SK-N-SH (cell line): ENCODE measurements around the gene FCHSD2. TPM values are rescaled to one million over a fixed set of nuclear protein-coding genes. Genes with fewer than 3 reads are reported as not detected.

Experiments
- CTCF ChIA-PET: fragments of 300-600, 350-600 bp; formaldehyde crosslinking; extraction: SDS; loops from one replicate; lab custom pipeline; 2021; lab: Yijun Ruan, JAX
- POLR2A ChIA-PET: fragments of 350-600 bp; sonication (Branson Sonifier 250); formaldehyde crosslinking; extraction: SDS; loops from one replicate; lab custom pipeline; 2020; ENCODE audit warnings: antibody characterized with exemption, inconsistent platforms; lab: Yijun Ruan, JAX
- DNase-seq: peaks from one replicate; pipeline ENCODE4 v3.0.0; 2012
- H2AFZ ChIP-seq: fragments of 200-600 bp; sonication (generic); 2 replicates; pipeline ENCODE4 v1.8.1; 2016; ENCODE audit warnings: antibody characterized with exemption, mild to moderate bottlenecking, low read depth
- H3F3A ChIP-seq: fragments of 200-600 bp; sonication (generic); replicated peaks from 2 replicates; pipeline ENCODE3; 2016; ENCODE audit warnings: antibody characterized with exemption, mild to moderate bottlenecking; ENCODE audit not compliant: insufficient read depth
- H3K27ac ChIP-seq, 2 experiments: fragments of 200-500 bp in 1 of 2; fragments of 200-600 bp in 1 of 2; sonication (Bioruptor generic) in 1 of 2; sonication (generic), shearing (Covaris generic) in 1 of 2; 2 replicates each; pipeline versions ENCODE4 v1.5.1 to v1.6.1; 2014 to 2016; ENCODE audit warnings: low read depth in 2 of 2, inconsistent platforms in 1 of 2, low read length in 1 of 2, mild to moderate bottlenecking in 1 of 2, mixed read lengths in 1 of 2
- H3K27me3 ChIP-seq: fragments of 200-600 bp; sonication (generic), shearing (Covaris generic); 2 replicates; pipeline ENCODE4 v1.6.1; 2016; ENCODE audit warnings: mixed run types; ENCODE audit not compliant: insufficient read depth
- H3K36me3 ChIP-seq, 2 experiments: fragments of 200-500 bp in 1 of 2; fragments of 200-600 bp in 1 of 2; sonication (Bioruptor generic) in 1 of 2; sonication (generic) in 1 of 2; replicated peaks in 1 of 2; 2 replicates each; pipeline versions ENCODE3 to v1.5.1; 2014 to 2016; ENCODE audit warnings: low read length in 1 of 2, mild to moderate bottlenecking in 1 of 2; ENCODE audit not compliant: insufficient read depth in 2 of 2, control insufficient read depth in 1 of 2
- H3K4me1 ChIP-seq, 2 experiments: fragments of 200-500 bp in 1 of 2; fragments of 200-600 bp in 1 of 2; sonication (Bioruptor generic) in 1 of 2; sonication (generic), shearing (Covaris generic) in 1 of 2; 2 replicates each; pipeline versions ENCODE4 v1.5.1 to v1.6.1; 2014 to 2016; ENCODE audit warnings: low read depth in 1 of 2, low read length in 1 of 2, mixed run types in 1 of 2; ENCODE audit not compliant: insufficient read depth in 2 of 2, control insufficient read depth in 1 of 2
- H3K4me2 ChIP-seq: fragments of 200-600 bp; sonication (generic), shearing (Covaris generic); 2 replicates; pipeline ENCODE4 v1.6.1; 2017; ENCODE audit warnings: mixed run types
- H3K4me3 ChIP-seq, 2 experiments: fragments of 200-500 bp in 1 of 2; fragments of 200-600 bp in 1 of 2; sonication (Bioruptor generic) in 1 of 2; sonication (generic), shearing (Covaris generic) in 1 of 2; 2 replicates each; pipeline versions ENCODE4 v1.5.1 to v1.8.1; 2014 to 2016; ENCODE audit warnings: low read depth in 2 of 2, inconsistent platforms in 1 of 2, low read length in 1 of 2, mild to moderate bottlenecking in 1 of 2, mixed read lengths in 1 of 2, moderate library complexity in 1 of 2
- H3K79me2 ChIP-seq: fragments of 200-600 bp; sonication (generic); 2 replicates; pipeline ENCODE4 v1.8.1; 2017; ENCODE audit warnings: mild to moderate bottlenecking; ENCODE audit not compliant: insufficient read depth
- H3K9ac ChIP-seq: fragments of 200-600 bp; sonication (generic); 2 replicates; pipeline ENCODE4 v1.6.1; 2017; ENCODE audit warnings: mixed run types
- H3K9me2 ChIP-seq: fragments of 200-600 bp; sonication (generic); 2 replicates; pipeline ENCODE4 v1.6.1; 2017; ENCODE audit warnings: mixed run types
- H3K9me3 ChIP-seq: fragments of 200-600 bp; sonication (generic); 2 replicates; pipeline ENCODE4 v1.6.1; 2017; ENCODE audit warnings: mixed run types, mild to moderate bottlenecking, moderate library complexity
- H4K20me1 ChIP-seq: fragments of 200-600 bp; sonication (generic); 2 replicates; pipeline ENCODE4 v1.6.1; 2017; ENCODE audit warnings: mild to moderate bottlenecking, mixed run types; ENCODE audit not compliant: insufficient read depth
- CHD2 ChIP-seq: fragments of 150-350 bp; IDR thresholded peaks from 2 replicates; pipeline ENCODE4 v1.6.1; 2018; ENCODE audit warnings: low read length; ENCODE audit not compliant: partially characterized antibody
- CTCF ChIP-seq: fragments of 200-600 bp; sonication (generic); IDR thresholded peaks from 2 replicates; pipeline ENCODE4 v1.6.1; 2017; ENCODE audit warnings: antibody characterized with exemption, mild to moderate bottlenecking, moderate library complexity
- ELF1 ChIP-seq: IDR thresholded peaks from 2 replicates; pipeline ENCODE4 v1.4.0; 2012
- FOXJ3 ChIP-seq: sonication (generic); formaldehyde crosslinking; IDR thresholded peaks from 2 replicates; pipeline ENCODE4 v1.5.1; 2020; ENCODE audit warnings: mild to moderate bottlenecking, missing genetic modification reagents
- FOXM1 ChIP-seq: IDR thresholded peaks from 2 replicates; pipeline ENCODE4 v1.4.0; 2012; ENCODE audit warnings: low read depth, mild to moderate bottlenecking
- GATA2 ChIP-seq: sonication (generic); formaldehyde crosslinking; IDR thresholded peaks from 2 replicates; pipeline ENCODE4 v1.5.0; 2020; ENCODE audit warnings: mild to moderate bottlenecking, missing genetic modification reagents
- IRF3 ChIP-seq: fragments of 150-350 bp; IDR thresholded peaks from 2 replicates; pipeline ENCODE4 v1.6.1; 2016; ENCODE audit warnings: mild to moderate bottlenecking, low read depth, low read length
- JUND ChIP-seq: IDR thresholded peaks from 2 replicates; pipeline ENCODE4 v1.4.0; 2012
- MXI1 ChIP-seq: IDR thresholded peaks from 2 replicates; pipeline ENCODE4 v1.6.1; 2012; ENCODE audit warnings: mild to moderate bottlenecking, low read depth, low read length, improper control_type of control experiment
- NFIC ChIP-seq: IDR thresholded peaks from 2 replicates; pipeline ENCODE4 v1.4.0; 2012; ENCODE audit warnings: borderline replicate concordance
- NRF1 ChIP-seq: IDR thresholded peaks from 2 replicates; pipeline ENCODE4 v1.6.1; 2012; ENCODE audit warnings: low read depth, mild to moderate bottlenecking, low read length
- POLR2AphosphoS5 ChIP-seq: IDR thresholded peaks from 2 replicates; pipeline ENCODE4 v1.6.1; 2012; ENCODE audit warnings: low read depth, low read length
- RAD21 ChIP-seq: IDR thresholded peaks from 2 replicates; pipeline ENCODE4 v1.6.1; 2012; ENCODE audit warnings: mild to moderate bottlenecking, low read length
- RCOR1 ChIP-seq: fragments of 150-350 bp; IDR thresholded peaks from 2 replicates; pipeline ENCODE4 v1.6.1; 2017; ENCODE audit warnings: antibody characterized with exemption, low read length
- RFX5 ChIP-seq: IDR thresholded peaks from 2 replicates; pipeline ENCODE4 v1.6.1; 2012; ENCODE audit warnings: mild to moderate bottlenecking, improper control_type of control experiment, low read length
- RXRA ChIP-seq: IDR thresholded peaks from 2 replicates; pipeline ENCODE4 v1.4.0; 2012; ENCODE audit warnings: low read depth, mild to moderate bottlenecking, borderline replicate concordance
- SIN3A ChIP-seq: IDR thresholded peaks from 2 replicates; pipeline ENCODE4 v1.6.1; 2012; ENCODE audit warnings: low read depth, mild to moderate bottlenecking, low read length, moderate library complexity, borderline replicate concordance
- TAF1 ChIP-seq: IDR thresholded peaks from 2 replicates; pipeline ENCODE4 v1.6.1; 2012; ENCODE audit warnings: low read depth, mild to moderate bottlenecking, low read length, moderate library complexity, borderline replicate concordance
- TEAD4 ChIP-seq: IDR thresholded peaks from 2 replicates; pipeline ENCODE4 v1.4.0; 2012; ENCODE audit warnings: mild to moderate bottlenecking, borderline replicate concordance; ENCODE audit not compliant: insufficient read depth
- YY1 ChIP-seq: IDR thresholded peaks from 2 replicates; pipeline ENCODE4 v1.4.0; 2012; ENCODE audit warnings: low read depth, mild to moderate bottlenecking
- ZBTB33 ChIP-seq: IDR thresholded peaks from 2 replicates; pipeline ENCODE4 v1.4.0; 2012; ENCODE audit warnings: low read depth, borderline replicate concordance
- WGBS: methylation state at CpG from one replicate; pipeline ENCODE4 v1.1.6; 2017; ENCODE audit warnings: low lambda C conversion rate; 5-methylcytosine and 5-hydroxymethylcytosine counted together
- polyA plus RNA-seq, 3 experiments: library from polyadenylated mRNA; depleted of rRNA; stranded (reverse); fragments of >200 nt; gene quantifications; 2 replicates each; pipeline ENCODE4 v1.2.3, GENCODE V29; 2012

FCHSD2 gene
- polyA plus RNA-seq, 1 of the 3 experiments (the other 2 are of a cell fraction), result 10.4 TPM

- no peaks in the 10 kb centered on the region for H3K9me3 ChIP-seq
- ChIA-PET CTCF (interaction anchor here (1.0 to 1.1 kb wide), 2 partner anchors 55 to 256 kb away, joined by 4 to 5 read pairs; no protein-coding TSS in a partner anchor), POLR2A (no interaction called here)
- H3K79me2 ChIP-seq, result peaks cover 43% of the 10 kb centered on the region
- no peak overlapping the region for H3K4me3 ChIP-seq
- H3K4me1 ChIP-seq, result no peaks in the 10 kb centered on the region
- no peaks in the 10 kb centered on the region for H3K9me2 ChIP-seq
- no peak overlapping the region for H3K4me2 ChIP-seq
- no peak overlapping the region for H2AFZ ChIP-seq
- no peak for TF ChIP-seq MXI1
- TF ChIP-seq FOXJ3 (CRISPR knock-in tag), result no peak
- no peak for TF ChIP-seq CHD2
- no peak for TF ChIP-seq JUND
- no peak for TF ChIP-seq RAD21
- TF ChIP-seq SIN3A, result no peak
- TF ChIP-seq ZBTB33, result no peak
- TF ChIP-seq TAF1, result no peak
- TF ChIP-seq TEAD4, result no peak
- no peak for TF ChIP-seq NFIC
- TF ChIP-seq RCOR1, result no peak
- no peaks in the 10 kb centered on the region; the same call in 1 of the 2 replicates for H4K20me1 ChIP-seq
- no peaks in the 10 kb centered on the region for H3K27me3 ChIP-seq
- 95% methylated on average over 1 of the region's 1 CpG for WGBS
- no peak overlapping the region for H3K27ac ChIP-seq
- peaks cover 4% of the 10 kb centered on the region for H3F3A ChIP-seq
- H3K36me3 ChIP-seq, result peaks cover 0 to 26% of the 10 kb centered on the region in 2 experiments
- H3K9ac ChIP-seq, result no peak overlapping the region
- no peak for DNase-seq
These were observed 54.4 kb downstream of the FCHSD2 start for GRCh38 chr11:73087730-73088129.

GRCh38 chr11:73085189-73085875 is 56.8 kb downstream of the FCHSD2 start:
- TF ChIP-seq CHD2, result no peak
- TF ChIP-seq TAF1, result no peak
- TF ChIP-seq TEAD4, result no peak
- TF ChIP-seq CTCF, result no peak
- TF ChIP-seq YY1, result no peak
- TF ChIP-seq RCOR1, result no peak
- no peak for TF ChIP-seq RFX5
- no peak for TF ChIP-seq GATA2 (CRISPR knock-in tag)
- no peak for TF ChIP-seq NRF1
- TF ChIP-seq POLR2AphosphoS5, result no peak
- no peak for TF ChIP-seq FOXJ3 (CRISPR knock-in tag)
- no peak for TF ChIP-seq FOXM1
- no peak for TF ChIP-seq ELF1
- no peak for TF ChIP-seq IRF3
- no peak for TF ChIP-seq MXI1
- TF ChIP-seq RXRA, result no peak
- Histone ChIP-seq H3K9ac (no peak overlapping the region), H3K4me1 (no peaks in the 10 kb centered on the region), H3K4me3 (no peak overlapping the region), H3K9me2 (no peaks in the 10 kb centered on the region), H3K27ac (no peak overlapping the region), H3K36me3 (peaks cover 0 to 37% of the 10 kb centered on the region in 2 experiments), H3K9me3 (no peaks in the 10 kb centered on the region), H4K20me1 (no peaks in the 10 kb centered on the region; the same call in 1 of the 2 replicates), H3K4me2 (no peak overlapping the region), H3K27me3 (no peaks in the 10 kb centered on the region), H3F3A (peaks cover 4% of the 10 kb centered on the region), H2AFZ (no peak overlapping the region), H3K79me2 (peaks cover 43% of the 10 kb centered on the region)
- no peak for DNase-seq
- CTCF ChIA-PET, result no interaction called here
- POLR2A ChIA-PET, result no interaction called here
- WGBS, result 94% methylated on average over 4 of the region's 4 CpGs
